Mesenchymal stem cell (in vitro differentiated cells and primary cell): ENCODE data around the gene NTMT2.

Source experiments
- DNase-seq: peaks from one replicate; pipeline ENCODE4 v3.0.0-alpha.2; 2013
- H2AFZ ChIP-seq: one replicate; pipeline ENCODE4 v1.6.1; 2013; ENCODE audit warnings: low read depth, mild to moderate bottlenecking, control low read depth, inconsistent platforms, low read length, moderate library complexity
- H2AK5ac ChIP-seq: 2 replicates; pipeline ENCODE4 v1.6.1; 2013; ENCODE audit warnings: low read length, moderate library complexity, mild to moderate bottlenecking, inconsistent platforms; ENCODE audit not compliant: severe bottlenecking
- H2BK120ac ChIP-seq: one replicate; pipeline ENCODE4 v1.6.1; 2013; ENCODE audit warnings: low read depth, mild to moderate bottlenecking, inconsistent platforms, low read length, moderate library complexity
- H2BK12ac ChIP-seq, 2 experiments: one replicate each; pipeline ENCODE4 v1.6.1; 2013; ENCODE audit warnings: inconsistent platforms in 2 of 2, low read length in 2 of 2, mild to moderate bottlenecking in 2 of 2, moderate library complexity in 2 of 2, control low read depth in 1 of 2
- H2BK15ac ChIP-seq: one replicate; pipeline ENCODE4 v1.6.1; 2013; ENCODE audit warnings: mild to moderate bottlenecking, low read depth, inconsistent platforms; ENCODE audit not compliant: poor library complexity, severe bottlenecking
- H2BK5ac ChIP-seq: 2 replicates; pipeline ENCODE4 v1.6.1; 2013; ENCODE audit warnings: low read depth, mild to moderate bottlenecking, low read length, control low read depth, inconsistent platforms; ENCODE audit not compliant: poor library complexity, severe bottlenecking
- H3K14ac ChIP-seq, 2 experiments: one replicate each; pipeline ENCODE4 v1.6.1; 2013; ENCODE audit warnings: inconsistent platforms in 2 of 2, low read length in 2 of 2, control low read depth in 1 of 2, mild to moderate bottlenecking in 1 of 2, moderate library complexity in 1 of 2
- H3K18ac ChIP-seq, 2 experiments: one replicate each; pipeline ENCODE4 v1.6.1; 2013; ENCODE audit warnings: inconsistent platforms in 2 of 2, low read length in 2 of 2, control low read depth in 1 of 2, low read depth in 1 of 2, mild to moderate bottlenecking in 1 of 2
- H3K23ac ChIP-seq, 2 experiments: one replicate each; pipeline ENCODE4 v1.6.1; 2013; ENCODE audit warnings: inconsistent platforms in 2 of 2, low read length in 2 of 2, mild to moderate bottlenecking in 2 of 2, moderate library complexity in 2 of 2, control low read depth in 1 of 2
- H3K27ac ChIP-seq: 2 replicates; pipeline ENCODE4 v1.5.1; 2013; ENCODE audit warnings: mild to moderate bottlenecking, moderate library complexity, low read length, control low read depth, inconsistent platforms; ENCODE audit not compliant: poor library complexity, severe bottlenecking
- H3K27me3 ChIP-seq, 2 experiments: 2 replicates each; pipeline versions ENCODE4 v1.6.1 to v1.7.0; 2013; ENCODE audit warnings: low read length in 2 of 2, mild to moderate bottlenecking in 2 of 2, moderate library complexity in 2 of 2, control low read depth in 1 of 2, inconsistent platforms in 1 of 2; ENCODE audit not compliant: control insufficient read depth in 1 of 2, insufficient read depth in 1 of 2
- H3K36me3 ChIP-seq, 2 experiments: 2 replicates each; pipeline versions ENCODE4 v1.6.1 to v1.7.0; 2013; ENCODE audit warnings: low read length in 2 of 2, control low read depth in 1 of 2, inconsistent platforms in 1 of 2, low read depth in 1 of 2, mild to moderate bottlenecking in 1 of 2; ENCODE audit not compliant: insufficient read depth in 2 of 2, control insufficient read depth in 1 of 2
- H3K4ac ChIP-seq, 2 experiments: one replicate each; pipeline ENCODE4 v1.6.1; 2013; ENCODE audit warnings: inconsistent platforms in 2 of 2, low read length in 2 of 2, mild to moderate bottlenecking in 2 of 2, moderate library complexity in 2 of 2, control low read depth in 1 of 2, low read depth in 1 of 2
- H3K4me1 ChIP-seq: 2 replicates; pipeline ENCODE4 v1.6.1; 2013; ENCODE audit warnings: low read depth, low read length, control low read depth; ENCODE audit not compliant: control insufficient read depth, insufficient read depth
- H3K4me2 ChIP-seq: 2 replicates; pipeline ENCODE4 v1.6.1; 2013; ENCODE audit warnings: low read length, mild to moderate bottlenecking, inconsistent platforms; ENCODE audit not compliant: poor library complexity, severe bottlenecking
- H3K4me3 ChIP-seq, 2 experiments: 2 replicates each; pipeline versions ENCODE4 v1.5.1 to v1.7.0; 2013; ENCODE audit warnings: low read length in 2 of 2, mild to moderate bottlenecking in 2 of 2, control low read depth in 1 of 2, low read depth in 1 of 2; ENCODE audit not compliant: insufficient read depth in 1 of 2
- H3K79me1 ChIP-seq: replicated peaks from 2 replicates; pipeline ENCODE4 v1.6.1; 2013; ENCODE audit warnings: mild to moderate bottlenecking, control low read depth, low read length, inconsistent platforms; ENCODE audit not compliant: poor library complexity, severe bottlenecking
- H3K9ac ChIP-seq: 2 replicates; pipeline ENCODE4 v1.7.0; 2013; ENCODE audit warnings: mild to moderate bottlenecking, low read length, moderate library complexity
- H3K9me3 ChIP-seq: 2 replicates; pipeline ENCODE4 v1.7.0; 2013; ENCODE audit warnings: mild to moderate bottlenecking, low read length; ENCODE audit not compliant: control insufficient read depth
- H4K8ac ChIP-seq: one replicate; pipeline ENCODE4 v1.6.1; 2013; ENCODE audit warnings: inconsistent platforms, mild to moderate bottlenecking, low read length, moderate library complexity
- H4K91ac ChIP-seq: one replicate; pipeline ENCODE4 v1.6.1; 2013; ENCODE audit warnings: mild to moderate bottlenecking, low read length, inconsistent platforms
- WGBS: methylation state at CpG from one replicate; pipeline ENCODE4 v1.1.7; 2013; ENCODE audit warnings: mixed read lengths; 5-methylcytosine and 5-hydroxymethylcytosine counted together

The NTMT2 gene

GRCh38 chr1:170149241-170149640 is 3.5 kb downstream of the NTMT2 start:
- Histone ChIP-seq H4K91ac (no peak overlapping the region), H3K14ac (no peak overlapping the region), H3K27me3 (no peaks in the 10 kb centered on the region), H2AFZ (no peak overlapping the region), H3K4me2 (no peak overlapping the region), H2BK12ac (no peak overlapping the region), H3K27ac (no peak overlapping the region), H2BK15ac (no peak overlapping the region), H2AK5ac (no peak overlapping the region), H3K9ac (peak overlapping the region; percentile 80), H2BK120ac (no peak overlapping the region), H3K18ac (no peak overlapping the region), H3K4ac (no peak overlapping the region), H3K4me3 (no peak overlapping the region), H4K8ac (no peak overlapping the region), H3K36me3 (no peaks in the 10 kb centered on the region), H3K9me3 (peaks cover 32% of the 10 kb centered on the region), H3K4me1 (no peaks in the 10 kb centered on the region), H3K23ac (no peak overlapping the region), H3K79me1 (no peaks in the 10 kb centered on the region), H2BK5ac (no peak overlapping the region)
- WGBS = 73% methylated on average over 2 of the region's 3 CpGs
- no peak for DNase-seq

GRCh38 chr1:170150016-170150415 is 4.3 kb downstream of the NTMT2 start:
- H3K4me2 ChIP-seq = no peak overlapping the region
- H3K27me3 ChIP-seq = no peaks in the 10 kb centered on the region
- peak overlapping the region; percentile 80 for H3K9ac ChIP-seq
- H3K4me1 ChIP-seq = no peaks in the 10 kb centered on the region
- no peak overlapping the region for H3K23ac ChIP-seq
- no peaks in the 10 kb centered on the region for H3K36me3 ChIP-seq
- WGBS = 80% methylated on average over 2 of the region's 2 CpGs
- H2BK15ac ChIP-seq = no peak overlapping the region
- no peak overlapping the region for H3K27ac ChIP-seq
- no peak overlapping the region for H2BK120ac ChIP-seq
- no peak for DNase-seq
- peaks cover 27% of the 10 kb centered on the region for H3K9me3 ChIP-seq
- H4K91ac ChIP-seq = no peak overlapping the region
- H2AK5ac ChIP-seq = no peak overlapping the region
- no peak overlapping the region for H2BK12ac ChIP-seq
- H3K14ac ChIP-seq = no peak overlapping the region
- H2BK5ac ChIP-seq = no peak overlapping the region
- no peak overlapping the region for H3K4me3 ChIP-seq
- H4K8ac ChIP-seq = no peak overlapping the region
- no peak overlapping the region for H3K4ac ChIP-seq
- H3K18ac ChIP-seq = no peak overlapping the region
- no peaks in the 10 kb centered on the region for H3K79me1 ChIP-seq
- H2AFZ ChIP-seq = no peak overlapping the region

GRCh38 chr1:170150921-170151320 is 5.2 kb downstream of the NTMT2 start:
- H3K79me1 ChIP-seq = no peaks in the 10 kb centered on the region
- H2BK5ac ChIP-seq = no peak overlapping the region
- no peak overlapping the region for H2BK12ac ChIP-seq
- no peak overlapping the region for H3K4me2 ChIP-seq
- no peak overlapping the region for H2AFZ ChIP-seq
- no peak overlapping the region for H4K91ac ChIP-seq
- no peak for DNase-seq
- H3K27me3 ChIP-seq = no peaks in the 10 kb centered on the region
- no peak overlapping the region for H3K27ac ChIP-seq
- H3K36me3 ChIP-seq = no peaks in the 10 kb centered on the region
- no peak overlapping the region for H3K14ac ChIP-seq
- H3K9ac ChIP-seq = no peak overlapping the region
- no peak overlapping the region for H2AK5ac ChIP-seq
- no peak overlapping the region for H2BK15ac ChIP-seq
- no peak overlapping the region for H3K23ac ChIP-seq
- no peaks in the 10 kb centered on the region for H3K4me1 ChIP-seq
- no CpG with 5 or more reads among the region's 2 CpGs for WGBS
- H3K9me3 ChIP-seq = peaks cover 27% of the 10 kb centered on the region
- no peak overlapping the region for H3K4me3 ChIP-seq
- H4K8ac ChIP-seq = no peak overlapping the region
- H3K18ac ChIP-seq = no peak overlapping the region
- H2BK120ac ChIP-seq = no peak overlapping the region
- H3K4ac ChIP-seq = no peak overlapping the region

GRCh38 chr1:170153417-170153816 is 7.7 kb downstream of the NTMT2 start:
- Histone ChIP-seq H3K27me3 (no peaks in the 10 kb centered on the region), H3K4me1 (no peaks in the 10 kb centered on the region), H3K14ac (no peak overlapping the region), H3K36me3 (no peaks in the 10 kb centered on the region), H3K4me3 (no peak overlapping the region), H2BK12ac (no peak overlapping the region), H3K4me2 (no peak overlapping the region), H3K9ac (no peak overlapping the region), H3K27ac (no peak overlapping the region), H3K23ac (no peak overlapping the region), H3K79me1 (no peaks in the 10 kb centered on the region), H4K91ac (no peak overlapping the region), H3K4ac (no peak overlapping the region), H2AK5ac (no peak overlapping the region), H2BK15ac (no peak overlapping the region), H3K9me3 (peaks cover 12% of the 10 kb centered on the region), H2AFZ (no peak overlapping the region), H4K8ac (no peak overlapping the region), H3K18ac (no peak overlapping the region), H2BK120ac (no peak overlapping the region), H2BK5ac (no peak overlapping the region)
- DNase-seq = no peak
- WGBS = 74% methylated on average over 1 of the region's 1 CpG
